Hepatocyte (in vitro differentiated cells): ENCODE results near the gene CHCHD4. TPM values are rescaled to one million over a fixed set of nuclear protein-coding genes. Genes with fewer than 3 reads are reported as not detected.
A peak's percentile ranks its signal among the peaks of the same experiment; 100 is the strongest.

ENCODE experiments used
- DNase-seq: peaks from one replicate; pipeline ENCODE4 v3.0.0-alpha.2; 2016; ENCODE audit warnings: low spot score
- H2AFZ ChIP-seq: fragments of 200-600 bp; sonication (generic); 2 replicates; pipeline ENCODE4 v1.6.0; 2016; ENCODE audit warnings: antibody characterized with exemption, mild to moderate bottlenecking
- H3K27ac ChIP-seq: fragments of 200-600 bp; sonication (generic); 2 replicates; pipeline ENCODE4 v1.5.1; 2016; ENCODE audit warnings: mild to moderate bottlenecking
- H3K27me3 ChIP-seq: fragments of 200-600 bp; sonication (generic); 2 replicates; pipeline ENCODE4 v1.6.1; 2016
- H3K36me3 ChIP-seq: fragments of 200-600 bp; sonication (generic); replicated peaks from 2 replicates; pipeline ENCODE4 v1.5.1; 2016; ENCODE audit warnings: low read depth; ENCODE audit not compliant: insufficient read depth
- H3K4me1 ChIP-seq: fragments of 200-600 bp; sonication (generic); 2 replicates; pipeline ENCODE4 v1.5.1; 2016; ENCODE audit warnings: mild to moderate bottlenecking, moderate library complexity; ENCODE audit not compliant: insufficient read depth
- H3K4me2 ChIP-seq: fragments of 200-600 bp; sonication (generic); 2 replicates; pipeline ENCODE4 v1.6.0; 2016
- H3K4me3 ChIP-seq: fragments of 200-600 bp; sonication (generic); 2 replicates; pipeline ENCODE4 v1.5.1; 2016; ENCODE audit warnings: mild to moderate bottlenecking
- H3K79me2 ChIP-seq: fragments of 200-600 bp; sonication (generic); 2 replicates; pipeline ENCODE4 v1.6.0; 2017; ENCODE audit warnings: mild to moderate bottlenecking
- H3K9me2 ChIP-seq: fragments of 200-600 bp; sonication (generic); replicated peaks from 2 replicates; pipeline ENCODE4 v1.6.0; 2017; ENCODE audit warnings: mild to moderate bottlenecking; ENCODE audit not compliant: insufficient read depth
- H3K9me3 ChIP-seq: fragments of 200-600 bp; sonication (generic); 2 replicates; pipeline ENCODE4 v1.5.1; 2016; ENCODE audit warnings: low read depth, mild to moderate bottlenecking
- H4K20me1 ChIP-seq: fragments of 200-600 bp; sonication (generic); 2 replicates; pipeline ENCODE4 v1.6.0; 2016; ENCODE audit warnings: mild to moderate bottlenecking; ENCODE audit not compliant: insufficient read depth, poor library complexity, severe bottlenecking
- EZH2 ChIP-seq: fragments of 200-600 bp; sonication (generic); IDR thresholded peaks from 2 replicates; pipeline ENCODE4 v1.6.1; 2016; ENCODE audit warnings: antibody characterized with exemption, mild to moderate bottlenecking, borderline replicate concordance
- EZH2phosphoT487 ChIP-seq: fragments of 200-600 bp; sonication (generic); IDR thresholded peaks from one replicate; pipeline ENCODE4 v1.6.1; 2018; ENCODE audit warnings: antibody characterized with exemption, mild to moderate bottlenecking, low read depth, moderate library complexity; ENCODE audit not compliant: unreplicated experiment, severe bottlenecking
- WGBS: methylation state at CpG from one replicate; pipeline ENCODE4 v1.1.6; 2016; ENCODE audit warnings: low lambda C conversion rate; ENCODE audit errors: missing lambda C conversion rate; 5-methylcytosine and 5-hydroxymethylcytosine counted together
- polyA plus RNA-seq: library from polyadenylated mRNA; unstranded; fragments of >200 nt; fragmentation: Nextera tagmentation; extraction: Ambion mirVana; gene quantifications from 2 replicates; pipeline ENCODE4 v1.2.1, GENCODE V29; 2016
- total RNA-seq: library from RNA; depleted of rRNA; stranded (reverse); fragments of >200 nt; gene quantifications from 2 replicates; pipeline ENCODE4 v1.2.3, GENCODE V29; 2014
- TF ChIP-seq, protein P1 (sequence below): fragments of 200-600 bp; sonication (generic); IDR thresholded peaks from 2 replicates; pipeline ENCODE4 v1.5.1; 2016; ENCODE audit warnings: antibody characterized with exemption, mild to moderate bottlenecking; ENCODE audit not compliant: poor library complexity

Gene CHCHD4
- total RNA-seq = 14.6 and 15.2 TPM in 2 replicates
- 21.8 and 22.8 TPM in 2 replicates for polyA plus RNA-seq

DNA sequence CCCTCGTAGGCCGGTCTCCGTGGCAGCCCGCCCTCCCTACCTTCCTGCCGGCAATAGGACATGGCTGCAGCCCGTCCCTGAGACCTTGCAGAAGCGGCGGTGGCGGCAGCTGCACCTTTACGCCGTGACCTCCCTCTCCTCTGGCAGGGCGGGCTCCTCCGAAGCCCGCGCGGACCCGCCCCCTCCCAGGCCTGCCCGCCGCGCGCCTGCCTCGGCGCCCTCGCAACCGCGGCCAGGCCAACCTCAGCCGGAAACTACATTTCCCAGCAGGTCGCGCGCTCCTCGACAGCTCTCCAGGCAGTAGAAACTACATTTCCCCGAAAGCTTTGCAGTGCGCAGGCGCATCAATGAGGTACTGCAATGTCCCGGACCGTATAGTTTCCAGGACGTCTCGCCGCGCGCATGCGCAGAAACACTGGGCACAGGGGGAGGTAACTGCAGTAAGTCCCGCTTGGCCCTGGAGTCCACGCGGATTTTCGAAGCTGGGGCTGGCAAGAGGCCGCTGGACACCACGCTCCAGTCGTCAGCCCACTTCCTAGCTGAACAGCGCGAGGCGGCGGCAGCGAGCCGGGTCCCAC lies at the start of gene CHCHD4, which contains the start of gene TMEM43:
Gene CHCHD4 (minus strand): TSS at position 256 of the 578 bp plus-strand sequence. CDS start 194 bp downstream, at position 62.
Gene TMEM43 (plus strand): TSS at position 438 of the 578 bp plus-strand sequence. CDS start 142 bp downstream, outside the sequence.
- H3K4me1 ChIP-seq = peaks cover 18% of the 10 kb centered on the region

DNA sequence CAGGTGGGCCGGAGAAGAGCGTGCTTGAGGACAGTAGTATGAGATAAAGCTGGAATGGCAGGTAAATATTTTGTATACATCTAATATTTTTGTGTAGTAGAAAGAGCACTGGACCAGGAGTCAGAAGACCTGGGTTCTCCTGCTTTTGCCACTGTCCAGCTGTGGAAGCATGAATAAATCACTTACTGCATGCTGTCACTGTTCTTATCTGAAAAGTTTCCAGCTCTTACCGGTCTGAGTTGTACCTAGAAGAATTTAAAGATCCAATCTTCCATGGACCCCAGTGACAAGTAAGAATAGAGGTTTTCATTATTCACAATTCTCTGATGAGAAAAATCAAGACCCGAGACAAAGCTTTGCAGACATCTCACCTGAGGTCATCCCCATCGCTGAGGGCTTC lies 47.8 kb upstream of the CHCHD4 start:
- 95% methylated on average over 5 of the region's 5 CpGs for WGBS
- H3K27ac ChIP-seq = no peak overlapping the region
- TF ChIP-seq EZH2phosphoT487 = no peak
- TF ChIP-seq, protein P1, sequence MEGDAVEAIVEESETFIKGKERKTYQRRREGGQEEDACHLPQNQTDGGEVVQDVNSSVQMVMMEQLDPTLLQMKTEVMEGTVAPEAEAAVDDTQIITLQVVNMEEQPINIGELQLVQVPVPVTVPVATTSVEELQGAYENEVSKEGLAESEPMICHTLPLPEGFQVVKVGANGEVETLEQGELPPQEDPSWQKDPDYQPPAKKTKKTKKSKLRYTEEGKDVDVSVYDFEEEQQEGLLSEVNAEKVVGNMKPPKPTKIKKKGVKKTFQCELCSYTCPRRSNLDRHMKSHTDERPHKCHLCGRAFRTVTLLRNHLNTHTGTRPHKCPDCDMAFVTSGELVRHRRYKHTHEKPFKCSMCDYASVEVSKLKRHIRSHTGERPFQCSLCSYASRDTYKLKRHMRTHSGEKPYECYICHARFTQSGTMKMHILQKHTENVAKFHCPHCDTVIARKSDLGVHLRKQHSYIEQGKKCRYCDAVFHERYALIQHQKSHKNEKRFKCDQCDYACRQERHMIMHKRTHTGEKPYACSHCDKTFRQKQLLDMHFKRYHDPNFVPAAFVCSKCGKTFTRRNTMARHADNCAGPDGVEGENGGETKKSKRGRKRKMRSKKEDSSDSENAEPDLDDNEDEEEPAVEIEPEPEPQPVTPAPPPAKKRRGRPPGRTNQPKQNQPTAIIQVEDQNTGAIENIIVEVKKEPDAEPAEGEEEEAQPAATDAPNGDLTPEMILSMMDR = no peak
- TF ChIP-seq EZH2 = no peak
- peaks cover 10% of the 10 kb centered on the region for H4K20me1 ChIP-seq
- peaks cover 51% of the 10 kb centered on the region for H3K79me2 ChIP-seq
- H3K4me3 ChIP-seq = no peak overlapping the region
- no peaks in the 10 kb centered on the region for H3K9me3 ChIP-seq
- H2AFZ ChIP-seq = no peak overlapping the region
- no peaks in the 10 kb centered on the region for H3K27me3 ChIP-seq
- peaks cover 6% of the 10 kb centered on the region for H3K4me1 ChIP-seq
- no peak for DNase-seq
- peaks cover 4% of the 10 kb centered on the region for H3K36me3 ChIP-seq
- no peaks in the 10 kb centered on the region for H3K9me2 ChIP-seq
- H3K4me2 ChIP-seq = no peak overlapping the region

More for the DNA sequence above, at the start of gene CHCHD4, which contains the start of gene TMEM43:
- Histone ChIP-seq H3K36me3 (no peaks in the 10 kb centered on the region), H3K27ac (peak within 1 kb of the TSS; percentile 92), H3K27me3 (no peaks in the 10 kb centered on the region), H3K9me3 (no peaks in the 10 kb centered on the region), H3K4me3 (peak within 1 kb of the TSS; percentile 78), H4K20me1 (peaks cover 19% of the 10 kb centered on the region), H3K79me2 (peaks cover 62% of the 10 kb centered on the region), H2AFZ (peak within 1 kb of the TSS; percentile 80), H3K4me2 (peak within 1 kb of the TSS; percentile 88), H3K9me2 (no peaks in the 10 kb centered on the region)
- TF ChIP-seq EZH2 = no peak
- TF ChIP-seq, protein P1 = no peak
- no peak for TF ChIP-seq EZH2phosphoT487
- peak; percentile 99 for DNase-seq
- under 1% methylated on average over 39 of the region's 55 CpGs for WGBS

DNA sequence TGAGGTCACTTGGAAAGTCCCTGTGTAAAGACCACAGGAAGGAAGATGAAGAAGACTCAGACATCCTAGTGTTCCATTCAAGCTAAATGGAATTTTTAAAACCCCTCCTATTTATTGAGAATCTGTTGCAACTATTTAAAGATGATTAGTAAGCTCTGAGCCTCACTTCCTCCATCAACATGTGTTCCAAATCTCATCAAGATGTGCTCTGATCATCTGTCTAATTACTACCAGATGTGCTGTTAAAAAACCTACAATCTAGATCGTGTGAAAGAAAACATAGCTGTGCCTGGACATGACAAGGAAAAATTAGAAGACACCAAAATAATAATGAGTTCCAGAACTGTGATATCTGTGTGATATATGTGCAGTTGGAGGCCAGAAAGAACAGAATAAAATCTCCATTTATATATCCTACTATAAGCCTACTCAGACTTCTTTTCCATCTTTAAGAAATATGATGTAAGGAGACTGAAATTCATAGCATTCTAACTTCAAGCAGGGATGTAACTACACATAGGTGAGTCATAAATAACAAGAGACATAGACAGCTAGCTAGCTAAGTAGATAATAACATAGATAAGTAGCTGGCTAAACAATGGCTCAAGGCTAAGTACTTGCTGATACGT lies 46.0 kb upstream of the CHCHD4 start:
- H3K27me3 ChIP-seq = no peaks in the 10 kb centered on the region
- H3K4me3 ChIP-seq = no peak overlapping the region
- H3K9me2 ChIP-seq = no peaks in the 10 kb centered on the region
- H3K9me3 ChIP-seq = no peaks in the 10 kb centered on the region
- DNase-seq = no peak
- H3K27ac ChIP-seq = peak overlapping the region; percentile 8
- H3K4me1 ChIP-seq = no peaks in the 10 kb centered on the region
- no peak overlapping the region for H2AFZ ChIP-seq
- 74% methylated on average over 2 of the region's 2 CpGs for WGBS
- peaks cover 33% of the 10 kb centered on the region for H3K79me2 ChIP-seq
- H3K4me2 ChIP-seq = no peak overlapping the region
- peaks cover 4% of the 10 kb centered on the region for H3K36me3 ChIP-seq
- H4K20me1 ChIP-seq = peaks cover 7% of the 10 kb centered on the region
- TF ChIP-seq, protein P1 = no peak
- TF ChIP-seq EZH2 = no peak
- no peak for TF ChIP-seq EZH2phosphoT487
